GM12801 (cell line): ENCODE results near the gene CD1C.

ENCODE experiments used
- TF ChIP-seq, protein P1 (sequence below): IDR thresholded peaks from one replicate; pipeline ENCODE4 v1.5.1; 2011; ENCODE audit warnings: control low read depth; ENCODE audit not compliant: insufficient read length; ENCODE audit errors: extremely low read depth

The CD1C gene

DNA sequence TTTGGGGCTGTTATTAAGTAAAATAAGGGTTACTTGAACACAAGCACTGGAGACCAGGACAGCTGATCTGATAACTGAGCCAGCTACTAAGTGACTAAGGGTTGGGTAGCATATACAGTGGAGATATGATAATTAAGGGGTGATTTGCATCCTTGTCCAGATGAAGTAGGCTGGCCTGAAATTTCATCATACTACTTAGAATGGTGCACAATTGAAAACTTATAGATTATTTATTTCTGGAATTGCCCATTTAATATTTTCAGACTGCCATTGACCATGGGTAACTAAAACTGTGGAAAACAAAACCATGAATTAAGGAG, 45.5 kb downstream of the CD1C start:
- TF ChIP-seq, protein P1, sequence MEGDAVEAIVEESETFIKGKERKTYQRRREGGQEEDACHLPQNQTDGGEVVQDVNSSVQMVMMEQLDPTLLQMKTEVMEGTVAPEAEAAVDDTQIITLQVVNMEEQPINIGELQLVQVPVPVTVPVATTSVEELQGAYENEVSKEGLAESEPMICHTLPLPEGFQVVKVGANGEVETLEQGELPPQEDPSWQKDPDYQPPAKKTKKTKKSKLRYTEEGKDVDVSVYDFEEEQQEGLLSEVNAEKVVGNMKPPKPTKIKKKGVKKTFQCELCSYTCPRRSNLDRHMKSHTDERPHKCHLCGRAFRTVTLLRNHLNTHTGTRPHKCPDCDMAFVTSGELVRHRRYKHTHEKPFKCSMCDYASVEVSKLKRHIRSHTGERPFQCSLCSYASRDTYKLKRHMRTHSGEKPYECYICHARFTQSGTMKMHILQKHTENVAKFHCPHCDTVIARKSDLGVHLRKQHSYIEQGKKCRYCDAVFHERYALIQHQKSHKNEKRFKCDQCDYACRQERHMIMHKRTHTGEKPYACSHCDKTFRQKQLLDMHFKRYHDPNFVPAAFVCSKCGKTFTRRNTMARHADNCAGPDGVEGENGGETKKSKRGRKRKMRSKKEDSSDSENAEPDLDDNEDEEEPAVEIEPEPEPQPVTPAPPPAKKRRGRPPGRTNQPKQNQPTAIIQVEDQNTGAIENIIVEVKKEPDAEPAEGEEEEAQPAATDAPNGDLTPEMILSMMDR: no peak
